OCI-LY3 (cell line): ENCODE data around the gene B3GNT2.

Experiments used
- EZH2phosphoT487 ChIP-seq: fragments of 200-600 bp; shearing (Covaris generic); IDR thresholded peaks from 2 replicates; pipeline ENCODE4 v1.6.1; 2018; ENCODE audit warnings: antibody characterized with exemption, mixed run types, low read depth
- TF ChIP-seq, protein P1 (sequence below): fragments of 200-600, 300-600 bp; sonication (generic); IDR thresholded peaks from 2 replicates; pipeline ENCODE4 v1.5.1; 2014; ENCODE audit warnings: antibody characterized with exemption, low read length, low read depth

DNA sequence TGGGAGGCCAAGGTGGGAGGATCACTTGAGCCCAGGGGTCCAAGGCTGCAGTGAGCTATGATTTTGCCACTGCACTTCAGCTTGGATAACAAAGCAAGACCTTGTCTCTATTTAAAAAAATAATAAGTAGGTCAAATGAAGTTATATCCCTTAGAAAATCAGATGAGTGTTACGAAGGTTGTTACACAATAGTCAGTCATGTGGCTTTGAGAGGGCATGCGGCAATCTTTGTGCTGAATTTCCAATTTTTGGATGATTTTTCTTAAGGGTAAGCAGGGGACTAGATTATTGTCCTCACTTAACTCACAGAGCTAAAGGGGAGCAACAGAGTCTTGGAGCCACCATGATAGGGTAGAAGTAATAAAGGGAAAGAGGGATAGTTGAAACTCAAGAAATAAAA is 71.8 kb downstream of the B3GNT2 start:
- TF ChIP-seq, protein P1, sequence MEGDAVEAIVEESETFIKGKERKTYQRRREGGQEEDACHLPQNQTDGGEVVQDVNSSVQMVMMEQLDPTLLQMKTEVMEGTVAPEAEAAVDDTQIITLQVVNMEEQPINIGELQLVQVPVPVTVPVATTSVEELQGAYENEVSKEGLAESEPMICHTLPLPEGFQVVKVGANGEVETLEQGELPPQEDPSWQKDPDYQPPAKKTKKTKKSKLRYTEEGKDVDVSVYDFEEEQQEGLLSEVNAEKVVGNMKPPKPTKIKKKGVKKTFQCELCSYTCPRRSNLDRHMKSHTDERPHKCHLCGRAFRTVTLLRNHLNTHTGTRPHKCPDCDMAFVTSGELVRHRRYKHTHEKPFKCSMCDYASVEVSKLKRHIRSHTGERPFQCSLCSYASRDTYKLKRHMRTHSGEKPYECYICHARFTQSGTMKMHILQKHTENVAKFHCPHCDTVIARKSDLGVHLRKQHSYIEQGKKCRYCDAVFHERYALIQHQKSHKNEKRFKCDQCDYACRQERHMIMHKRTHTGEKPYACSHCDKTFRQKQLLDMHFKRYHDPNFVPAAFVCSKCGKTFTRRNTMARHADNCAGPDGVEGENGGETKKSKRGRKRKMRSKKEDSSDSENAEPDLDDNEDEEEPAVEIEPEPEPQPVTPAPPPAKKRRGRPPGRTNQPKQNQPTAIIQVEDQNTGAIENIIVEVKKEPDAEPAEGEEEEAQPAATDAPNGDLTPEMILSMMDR: no peak
- TF ChIP-seq EZH2phosphoT487: no peak
